SK-N-SH (cell line): ENCODE results near the gene GIPC2. TPM values are rescaled to one million over a fixed set of nuclear protein-coding genes. Genes with fewer than 3 reads are reported as not detected.

Source experiments
- CTCF ChIA-PET: fragments of 300-600, 350-600 bp; formaldehyde crosslinking; extraction: SDS; loops from one replicate; lab custom pipeline; 2021; lab: Yijun Ruan, JAX
- POLR2A ChIA-PET: fragments of 350-600 bp; sonication (Branson Sonifier 250); formaldehyde crosslinking; extraction: SDS; loops from one replicate; lab custom pipeline; 2020; ENCODE audit warnings: antibody characterized with exemption, inconsistent platforms; lab: Yijun Ruan, JAX
- DNase-seq: peaks from one replicate; pipeline ENCODE4 v3.0.0; 2012
- H2AFZ ChIP-seq: fragments of 200-600 bp; sonication (generic); 2 replicates; pipeline ENCODE4 v1.8.1; 2016; ENCODE audit warnings: antibody characterized with exemption, mild to moderate bottlenecking, low read depth
- H3F3A ChIP-seq: fragments of 200-600 bp; sonication (generic); replicated peaks from 2 replicates; pipeline ENCODE3; 2016; ENCODE audit warnings: antibody characterized with exemption, mild to moderate bottlenecking; ENCODE audit not compliant: insufficient read depth
- H3K27ac ChIP-seq, 2 experiments: fragments of 200-500 bp in 1 of 2; fragments of 200-600 bp in 1 of 2; sonication (Bioruptor generic) in 1 of 2; sonication (generic), shearing (Covaris generic) in 1 of 2; 2 replicates each; pipeline versions ENCODE4 v1.5.1 to v1.6.1; 2014 to 2016; ENCODE audit warnings: low read depth in 2 of 2, inconsistent platforms in 1 of 2, low read length in 1 of 2, mild to moderate bottlenecking in 1 of 2, mixed read lengths in 1 of 2
- H3K27me3 ChIP-seq: fragments of 200-600 bp; sonication (generic), shearing (Covaris generic); 2 replicates; pipeline ENCODE4 v1.6.1; 2016; ENCODE audit warnings: mixed run types; ENCODE audit not compliant: insufficient read depth
- H3K36me3 ChIP-seq, 2 experiments: fragments of 200-500 bp in 1 of 2; fragments of 200-600 bp in 1 of 2; sonication (Bioruptor generic) in 1 of 2; sonication (generic) in 1 of 2; replicated peaks in 1 of 2; 2 replicates each; pipeline versions ENCODE3 to v1.5.1; 2014 to 2016; ENCODE audit warnings: low read length in 1 of 2, mild to moderate bottlenecking in 1 of 2; ENCODE audit not compliant: insufficient read depth in 2 of 2, control insufficient read depth in 1 of 2
- H3K4me1 ChIP-seq, 2 experiments: fragments of 200-500 bp in 1 of 2; fragments of 200-600 bp in 1 of 2; sonication (Bioruptor generic) in 1 of 2; sonication (generic), shearing (Covaris generic) in 1 of 2; 2 replicates each; pipeline versions ENCODE4 v1.5.1 to v1.6.1; 2014 to 2016; ENCODE audit warnings: low read depth in 1 of 2, low read length in 1 of 2, mixed run types in 1 of 2; ENCODE audit not compliant: insufficient read depth in 2 of 2, control insufficient read depth in 1 of 2
- H3K4me2 ChIP-seq: fragments of 200-600 bp; sonication (generic), shearing (Covaris generic); 2 replicates; pipeline ENCODE4 v1.6.1; 2017; ENCODE audit warnings: mixed run types
- H3K4me3 ChIP-seq, 2 experiments: fragments of 200-500 bp in 1 of 2; fragments of 200-600 bp in 1 of 2; sonication (Bioruptor generic) in 1 of 2; sonication (generic), shearing (Covaris generic) in 1 of 2; 2 replicates each; pipeline versions ENCODE4 v1.5.1 to v1.8.1; 2014 to 2016; ENCODE audit warnings: low read depth in 2 of 2, inconsistent platforms in 1 of 2, low read length in 1 of 2, mild to moderate bottlenecking in 1 of 2, mixed read lengths in 1 of 2, moderate library complexity in 1 of 2
- H3K79me2 ChIP-seq: fragments of 200-600 bp; sonication (generic); 2 replicates; pipeline ENCODE4 v1.8.1; 2017; ENCODE audit warnings: mild to moderate bottlenecking; ENCODE audit not compliant: insufficient read depth
- H3K9ac ChIP-seq: fragments of 200-600 bp; sonication (generic); 2 replicates; pipeline ENCODE4 v1.6.1; 2017; ENCODE audit warnings: mixed run types
- H3K9me2 ChIP-seq: fragments of 200-600 bp; sonication (generic); 2 replicates; pipeline ENCODE4 v1.6.1; 2017; ENCODE audit warnings: mixed run types
- H3K9me3 ChIP-seq: fragments of 200-600 bp; sonication (generic); 2 replicates; pipeline ENCODE4 v1.6.1; 2017; ENCODE audit warnings: mixed run types, mild to moderate bottlenecking, moderate library complexity
- H4K20me1 ChIP-seq: fragments of 200-600 bp; sonication (generic); 2 replicates; pipeline ENCODE4 v1.6.1; 2017; ENCODE audit warnings: mild to moderate bottlenecking, mixed run types; ENCODE audit not compliant: insufficient read depth
- CHD2 ChIP-seq: fragments of 150-350 bp; IDR thresholded peaks from 2 replicates; pipeline ENCODE4 v1.6.1; 2018; ENCODE audit warnings: low read length; ENCODE audit not compliant: partially characterized antibody
- ELF1 ChIP-seq: IDR thresholded peaks from 2 replicates; pipeline ENCODE4 v1.4.0; 2012
- EP300 ChIP-seq, 2 experiments: IDR thresholded peaks; 2 replicates each; pipeline versions ENCODE4 v1.4.0 to v1.6.1; 2012; ENCODE audit warnings: borderline replicate concordance in 1 of 2, low read depth in 1 of 2, low read length in 1 of 2
- EZH2phosphoT487 ChIP-seq: fragments of 200-600 bp; sonication (generic); IDR thresholded peaks from 2 replicates; pipeline ENCODE4 v1.6.1; 2017; ENCODE audit warnings: low read depth, mixed run types, mild to moderate bottlenecking, antibody characterized with exemption, moderate library complexity, borderline replicate concordance
- GABPA ChIP-seq: IDR thresholded peaks from 2 replicates; pipeline ENCODE4 v1.4.0; 2012; ENCODE audit warnings: low read depth, mild to moderate bottlenecking
- GATA2 ChIP-seq: sonication (generic); formaldehyde crosslinking; IDR thresholded peaks from 2 replicates; pipeline ENCODE4 v1.5.0; 2020; ENCODE audit warnings: mild to moderate bottlenecking, missing genetic modification reagents
- JUND ChIP-seq: IDR thresholded peaks from 2 replicates; pipeline ENCODE4 v1.4.0; 2012
- MEF2A ChIP-seq: IDR thresholded peaks from 2 replicates; pipeline ENCODE4 v1.4.0; 2012; ENCODE audit warnings: low read depth, borderline replicate concordance
- MXI1 ChIP-seq: IDR thresholded peaks from 2 replicates; pipeline ENCODE4 v1.6.1; 2012; ENCODE audit warnings: mild to moderate bottlenecking, low read depth, low read length, improper control_type of control experiment
- NRF1 ChIP-seq: IDR thresholded peaks from 2 replicates; pipeline ENCODE4 v1.6.1; 2012; ENCODE audit warnings: low read depth, mild to moderate bottlenecking, low read length
- POLR2AphosphoS5 ChIP-seq: IDR thresholded peaks from 2 replicates; pipeline ENCODE4 v1.6.1; 2012; ENCODE audit warnings: low read depth, low read length
- RAD21 ChIP-seq: IDR thresholded peaks from 2 replicates; pipeline ENCODE4 v1.6.1; 2012; ENCODE audit warnings: mild to moderate bottlenecking, low read length
- RXRA ChIP-seq: IDR thresholded peaks from 2 replicates; pipeline ENCODE4 v1.4.0; 2012; ENCODE audit warnings: low read depth, mild to moderate bottlenecking, borderline replicate concordance
- SIN3A ChIP-seq: IDR thresholded peaks from 2 replicates; pipeline ENCODE4 v1.6.1; 2012; ENCODE audit warnings: low read depth, mild to moderate bottlenecking, low read length, moderate library complexity, borderline replicate concordance
- TCF12 ChIP-seq: IDR thresholded peaks from 2 replicates; pipeline ENCODE4 v1.4.0; 2012
- TEAD4 ChIP-seq: IDR thresholded peaks from 2 replicates; pipeline ENCODE4 v1.4.0; 2012; ENCODE audit warnings: mild to moderate bottlenecking, borderline replicate concordance; ENCODE audit not compliant: insufficient read depth
- YY1 ChIP-seq: IDR thresholded peaks from 2 replicates; pipeline ENCODE4 v1.4.0; 2012; ENCODE audit warnings: low read depth, mild to moderate bottlenecking
- WGBS: methylation state at CpG from one replicate; pipeline ENCODE4 v1.1.6; 2017; ENCODE audit warnings: low lambda C conversion rate; 5-methylcytosine and 5-hydroxymethylcytosine counted together
- polyA plus RNA-seq, 3 experiments: library from polyadenylated mRNA; depleted of rRNA; stranded (reverse); fragments of >200 nt; gene quantifications; 2 replicates each; pipeline ENCODE4 v1.2.3, GENCODE V29; 2012
- TF ChIP-seq, protein P1 (sequence below): fragments of 150-350 bp; IDR thresholded peaks from 2 replicates; pipeline ENCODE4 v1.6.1; 2016; ENCODE audit warnings: mild to moderate bottlenecking, low read depth, low read length
- TF ChIP-seq, protein P2 (sequence below): fragments of 200-600 bp; sonication (generic); IDR thresholded peaks from 2 replicates; pipeline ENCODE4 v1.6.1; 2017; ENCODE audit warnings: antibody characterized with exemption, mild to moderate bottlenecking, moderate library complexity
- TF ChIP-seq, protein P3 (sequence below): IDR thresholded peaks from 2 replicates; pipeline ENCODE4 v1.4.0; 2012; ENCODE audit warnings: low read depth
- TF ChIP-seq, protein P4 (sequence below): IDR thresholded peaks from 2 replicates; pipeline ENCODE4 v1.4.0; 2012; ENCODE audit warnings: low read depth, borderline replicate concordance
- TF ChIP-seq, protein P5 (sequence below): IDR thresholded peaks from 2 replicates; pipeline ENCODE4; 2012

GIPC2 gene
- polyA plus RNA-seq, 1 of the 3 experiments (the other 2 are of a cell fraction): 0.02 TPM

DNA sequence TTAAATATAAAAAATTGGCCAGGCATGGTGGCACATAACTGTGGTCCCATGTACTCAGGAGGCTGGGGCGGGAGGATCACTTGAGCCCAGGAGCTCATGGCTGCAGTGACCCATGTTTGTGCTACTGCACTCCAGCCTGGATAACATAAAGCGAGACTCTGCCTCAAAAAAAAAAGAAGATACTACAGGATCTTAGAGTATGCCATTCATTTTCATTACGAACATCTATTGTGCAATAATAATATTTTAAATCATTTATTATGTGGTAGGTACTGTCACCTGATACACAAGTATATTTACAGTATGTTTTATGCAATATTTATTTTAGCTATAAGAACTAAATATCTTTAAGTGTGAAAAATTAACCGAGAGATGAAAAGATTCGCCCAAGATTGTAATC, 9.3 kb upstream of the GIPC2 start:
- TF ChIP-seq, protein P1, sequence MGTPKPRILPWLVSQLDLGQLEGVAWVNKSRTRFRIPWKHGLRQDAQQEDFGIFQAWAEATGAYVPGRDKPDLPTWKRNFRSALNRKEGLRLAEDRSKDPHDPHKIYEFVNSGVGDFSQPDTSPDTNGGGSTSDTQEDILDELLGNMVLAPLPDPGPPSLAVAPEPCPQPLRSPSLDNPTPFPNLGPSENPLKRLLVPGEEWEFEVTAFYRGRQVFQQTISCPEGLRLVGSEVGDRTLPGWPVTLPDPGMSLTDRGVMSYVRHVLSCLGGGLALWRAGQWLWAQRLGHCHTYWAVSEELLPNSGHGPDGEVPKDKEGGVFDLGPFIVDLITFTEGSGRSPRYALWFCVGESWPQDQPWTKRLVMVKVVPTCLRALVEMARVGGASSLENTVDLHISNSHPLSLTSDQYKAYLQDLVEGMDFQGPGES: no peak
- TF ChIP-seq, protein P2, sequence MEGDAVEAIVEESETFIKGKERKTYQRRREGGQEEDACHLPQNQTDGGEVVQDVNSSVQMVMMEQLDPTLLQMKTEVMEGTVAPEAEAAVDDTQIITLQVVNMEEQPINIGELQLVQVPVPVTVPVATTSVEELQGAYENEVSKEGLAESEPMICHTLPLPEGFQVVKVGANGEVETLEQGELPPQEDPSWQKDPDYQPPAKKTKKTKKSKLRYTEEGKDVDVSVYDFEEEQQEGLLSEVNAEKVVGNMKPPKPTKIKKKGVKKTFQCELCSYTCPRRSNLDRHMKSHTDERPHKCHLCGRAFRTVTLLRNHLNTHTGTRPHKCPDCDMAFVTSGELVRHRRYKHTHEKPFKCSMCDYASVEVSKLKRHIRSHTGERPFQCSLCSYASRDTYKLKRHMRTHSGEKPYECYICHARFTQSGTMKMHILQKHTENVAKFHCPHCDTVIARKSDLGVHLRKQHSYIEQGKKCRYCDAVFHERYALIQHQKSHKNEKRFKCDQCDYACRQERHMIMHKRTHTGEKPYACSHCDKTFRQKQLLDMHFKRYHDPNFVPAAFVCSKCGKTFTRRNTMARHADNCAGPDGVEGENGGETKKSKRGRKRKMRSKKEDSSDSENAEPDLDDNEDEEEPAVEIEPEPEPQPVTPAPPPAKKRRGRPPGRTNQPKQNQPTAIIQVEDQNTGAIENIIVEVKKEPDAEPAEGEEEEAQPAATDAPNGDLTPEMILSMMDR: no peak
- TF ChIP-seq EZH2phosphoT487 (no peak), CHD2 (no peak), EP300 (IDR thresholded peaks at IDR 0.05; ENCODE audit: borderline replicate concordance in 1 of 2, low read depth in 1 of 2, low read length in 1 of 2) (no peak), GATA2 (CRISPR knock-in tag) (no peak), RAD21 (no peak), RXRA (no peak), SIN3A (no peak), POLR2AphosphoS5 (no peak), YY1 (no peak), MXI1 (no peak)
- TF ChIP-seq, protein P3, sequence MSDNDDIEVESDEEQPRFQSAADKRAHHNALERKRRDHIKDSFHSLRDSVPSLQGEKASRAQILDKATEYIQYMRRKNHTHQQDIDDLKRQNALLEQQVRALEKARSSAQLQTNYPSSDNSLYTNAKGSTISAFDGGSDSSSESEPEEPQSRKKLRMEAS: no peak
- TF ChIP-seq, protein P4, sequence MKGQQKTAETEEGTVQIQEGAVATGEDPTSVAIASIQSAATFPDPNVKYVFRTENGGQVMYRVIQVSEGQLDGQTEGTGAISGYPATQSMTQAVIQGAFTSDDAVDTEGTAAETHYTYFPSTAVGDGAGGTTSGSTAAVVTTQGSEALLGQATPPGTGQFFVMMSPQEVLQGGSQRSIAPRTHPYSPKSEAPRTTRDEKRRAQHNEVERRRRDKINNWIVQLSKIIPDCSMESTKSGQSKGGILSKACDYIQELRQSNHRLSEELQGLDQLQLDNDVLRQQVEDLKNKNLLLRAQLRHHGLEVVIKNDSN: no peak
- Histone ChIP-seq H3K4me3 (no peak overlapping the region), H3F3A (no peaks in the 10 kb centered on the region), H3K27ac (no peak overlapping the region), H2AFZ (no peak overlapping the region), H3K9me2 (no peaks in the 10 kb centered on the region), H3K79me2 (no peaks in the 10 kb centered on the region; the same call in 1 of the 2 replicates), H3K4me2 (no peak overlapping the region), H3K9ac (no peak overlapping the region), H3K9me3 (no peaks in the 10 kb centered on the region), H3K36me3 (no peaks in the 10 kb centered on the region), H3K4me1 (no peaks in the 10 kb centered on the region), H3K27me3 (no peaks in the 10 kb centered on the region), H4K20me1 (no peaks in the 10 kb centered on the region)
- ChIA-PET POLR2A (no interaction called here), CTCF (interaction anchor here (0.7 kb wide), 1 partner anchor 69 kb away, joined by 3 read pairs; no protein-coding TSS in a partner anchor)
- DNase-seq: no peak
- 75% methylated on average over 5 of the region's 5 CpGs for WGBS

DNA sequence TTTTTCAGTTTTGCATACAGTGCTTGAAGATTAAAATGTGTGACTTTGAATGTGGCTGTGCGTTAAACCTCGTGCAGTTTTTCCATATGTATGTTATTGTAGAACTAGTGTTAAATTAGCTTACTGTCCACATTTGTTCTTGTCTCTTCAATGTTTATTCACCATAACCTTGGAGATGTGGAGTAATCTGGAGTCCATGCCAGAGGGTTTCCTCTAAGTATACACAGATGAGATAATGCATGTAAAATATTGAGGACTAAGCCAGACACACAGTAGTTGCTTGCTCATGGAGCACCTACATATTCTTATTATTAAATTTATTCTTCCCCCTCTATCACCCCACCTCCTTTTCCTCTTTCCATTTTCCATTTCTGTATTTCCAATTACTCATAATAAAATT, 7.7 kb upstream of the GIPC2 start:
- 75% methylated on average over 2 of the region's 2 CpGs for WGBS
- CTCF ChIA-PET: no interaction called here
- Histone ChIP-seq H3K4me2 (no peak overlapping the region), H3K79me2 (no peaks in the 10 kb centered on the region; the same call in 1 of the 2 replicates), H3F3A (no peaks in the 10 kb centered on the region), H3K4me1 (no peaks in the 10 kb centered on the region), H3K9me3 (no peaks in the 10 kb centered on the region), H3K36me3 (no peaks in the 10 kb centered on the region), H3K27ac (peak overlapping the region in 1 of 2 experiments; percentile 48; a peak in 1 of 4 replicates), H3K27me3 (no peaks in the 10 kb centered on the region), H4K20me1 (no peaks in the 10 kb centered on the region), H2AFZ (no peak overlapping the region), H3K4me3 (no peak overlapping the region), H3K9ac (no peak overlapping the region), H3K9me2 (no peaks in the 10 kb centered on the region)
- DNase-seq: no peak
- POLR2A ChIA-PET: no interaction called here
- TF ChIP-seq GABPA: no peak
- TF ChIP-seq EP300 (IDR thresholded peaks at IDR 0.05; ENCODE audit: borderline replicate concordance in 1 of 2, low read depth in 1 of 2, low read length in 1 of 2): no peak
- TF ChIP-seq MXI1: no peak
- no peak for TF ChIP-seq CHD2
- no peak for TF ChIP-seq TCF12
- TF ChIP-seq, protein P5, sequence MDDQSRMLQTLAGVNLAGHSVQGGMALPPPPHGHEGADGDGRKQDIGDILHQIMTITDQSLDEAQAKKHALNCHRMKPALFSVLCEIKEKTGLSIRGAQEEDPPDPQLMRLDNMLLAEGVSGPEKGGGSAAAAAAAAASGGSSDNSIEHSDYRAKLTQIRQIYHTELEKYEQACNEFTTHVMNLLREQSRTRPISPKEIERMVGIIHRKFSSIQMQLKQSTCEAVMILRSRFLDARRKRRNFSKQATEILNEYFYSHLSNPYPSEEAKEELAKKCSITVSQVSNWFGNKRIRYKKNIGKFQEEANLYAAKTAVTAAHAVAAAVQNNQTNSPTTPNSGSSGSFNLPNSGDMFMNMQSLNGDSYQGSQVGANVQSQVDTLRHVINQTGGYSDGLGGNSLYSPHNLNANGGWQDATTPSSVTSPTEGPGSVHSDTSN: no peak
- TF ChIP-seq GATA2 (CRISPR knock-in tag): no peak
- no peak for TF ChIP-seq ELF1
- TF ChIP-seq, protein P4: no peak
- TF ChIP-seq JUND: no peak
- no peak for TF ChIP-seq TEAD4
- no peak for TF ChIP-seq NRF1
- TF ChIP-seq MEF2A: no peak
